K562 (cell line): ENCODE data around the gene CRYBB1. TPM values are rescaled to one million over a fixed set of nuclear protein-coding genes. Genes with fewer than 3 reads are reported as not detected.
A peak's percentile ranks its signal among the peaks of the same experiment; 100 is the strongest.

Experiments used
- ARID2 ChIP-seq: fragments of 450-650 bp; IDR thresholded peaks from 2 replicates; pipeline ENCODE4 v1.6.1; 2017; ENCODE audit warnings: antibody characterized with exemption, mild to moderate bottlenecking
- BRF1 ChIP-seq: IDR thresholded peaks from 3 replicates; pipeline ENCODE4 v1.6.1; 2011; ENCODE audit warnings: borderline replicate concordance, mild to moderate bottlenecking; ENCODE audit not compliant: insufficient read length; ENCODE audit errors: extremely low read depth
- FIP1L1 ChIP-seq: fragments of 200-400 bp; formaldehyde crosslinking; IDR thresholded peaks from 2 replicates; pipeline ENCODE4 v1.6.1; 2018; ENCODE audit warnings: mild to moderate bottlenecking, low read depth, low read length; ENCODE audit not compliant: poor library complexity, severe bottlenecking
- FOXO4 ChIP-seq: fragments of 450-650 bp; formaldehyde crosslinking; IDR thresholded peaks from 2 replicates; pipeline ENCODE4 v1.4.0; 2020; ENCODE audit warnings: mild to moderate bottlenecking, moderate library complexity
- GABPA ChIP-seq: fragments of 200-800 bp; sonication (Bioruptor generic); conservative IDR thresholded peaks from 2 replicates; pipeline ENCODE4 v1.6.1; 2016; ENCODE audit warnings: low read depth, missing genetic modification characterization, missing compliant biosample characterization
- MAFF ChIP-seq: IDR thresholded peaks from 2 replicates; pipeline ENCODE4 v1.6.1; 2012; ENCODE audit warnings: low read length, improper control_type of control experiment
- MTA2 ChIP-seq: fragments of 450-650 bp; IDR thresholded peaks from 2 replicates; pipeline ENCODE4 v1.6.1; 2016; ENCODE audit warnings: low read depth
- NBN ChIP-seq: fragments of 450-650 bp; IDR thresholded peaks from 2 replicates; pipeline ENCODE4 v1.6.1; 2016; ENCODE audit warnings: low read depth, mild to moderate bottlenecking
- SNRNP70 ChIP-seq: fragments of 200-400 bp; formaldehyde crosslinking; optimal IDR thresholded peaks from 2 replicates; pipeline ENCODE3; 2017; ENCODE audit warnings: low read depth, low read length
- SRSF1 ChIP-seq: fragments of 200-400 bp; formaldehyde crosslinking; IDR thresholded peaks from 2 replicates; pipeline ENCODE4 v1.6.1; 2017; ENCODE audit warnings: mild to moderate bottlenecking, low read depth, low read length, moderate library complexity
- U2AF2 ChIP-seq: fragments of 200-400 bp; formaldehyde crosslinking; optimal IDR thresholded peaks from 2 replicates; pipeline ENCODE3; 2017; ENCODE audit warnings: low read depth, mild to moderate bottlenecking, low read length
- ZBTB1 ChIP-seq: sonication (generic); formaldehyde crosslinking; IDR thresholded peaks from 2 replicates; pipeline ENCODE4 v1.8.1; 2023; ENCODE audit warnings: missing genetic modification reagents, low read depth, mild to moderate bottlenecking, borderline replicate concordance
- ZBTB17 ChIP-seq: fragments of 450-650 bp; formaldehyde crosslinking; IDR thresholded peaks from 2 replicates; pipeline ENCODE4 v1.4.0; 2020; ENCODE audit warnings: mild to moderate bottlenecking
- ZBTB7A ChIP-seq: IDR thresholded peaks from 2 replicates; pipeline ENCODE4 v1.6.1; 2011; ENCODE audit warnings: low read depth, mild to moderate bottlenecking, low read length, moderate library complexity, borderline replicate concordance; ENCODE audit not compliant: control insufficient read depth
- ZBTB8A ChIP-seq: fragments of 450-650 bp; IDR thresholded peaks from 2 replicates; pipeline ENCODE4 v1.6.1; 2018; ENCODE audit warnings: mild to moderate bottlenecking, moderate library complexity; ENCODE audit not compliant: partially characterized antibody
- ZNF124 ChIP-seq: sonication (generic); formaldehyde crosslinking; IDR thresholded peaks from 2 replicates; pipeline ENCODE4 v1.8.1; 2022; ENCODE audit warnings: missing genetic modification reagents
- ZNF232 ChIP-seq: sonication (generic); formaldehyde crosslinking; IDR thresholded peaks from 2 replicates; pipeline ENCODE4 v1.8.0; 2022; ENCODE audit warnings: mild to moderate bottlenecking, missing genetic modification reagents
- polyA plus RNA-seq, 8 experiments: library from polyadenylated mRNA; depleted of rRNA in 4 of 8; stranded (reverse) in 5 of 8; unstranded in 3 of 8; fragments of >200 nt; fragmentation: Nextera tagmentation in 2 of 8; fragmentation: Illumina TruSeq in 1 of 8; extraction: Ambion mirVana in 2 of 8; extraction: Trizol in 1 of 8; gene quantifications; 2 replicates each; pipeline versions ENCODE4 v1.2.1 to v1.2.3, GENCODE V29; 2011 to 2014; ENCODE audit warnings: inconsistent platforms in 1 of 8, missing spikeins in 1 of 8
- total RNA-seq, 7 experiments: library from RNA; depleted of rRNA in 6 of 7; stranded (reverse); fragments of >200 nt in 6 of 7; fragmentation: Illumina TruSeq in 2 of 7; extraction: Trizol in 2 of 7; gene quantifications; 2 replicates each; pipeline versions ENCODE4 v1.2.1 to v1.2.3, GENCODE V29; 2011 to 2021; ENCODE audit warnings: low replicate concordance in 1 of 7
- TF ChIP-seq, protein P1 (sequence below): IDR thresholded peaks from 3 replicates; pipeline ENCODE4 v1.6.1; 2011; ENCODE audit warnings: borderline replicate concordance, mild to moderate bottlenecking, moderate library complexity; ENCODE audit not compliant: insufficient read length; ENCODE audit errors: extremely low read depth
- TF ChIP-seq, protein P2 (sequence below): fragments of 250-450 bp; sonication (Bioruptor Pico); IDR thresholded peaks from 2 replicates; pipeline ENCODE4 v1.8.0; 2022; ENCODE audit warnings: moderate library complexity, mild to moderate bottlenecking, inconsistent platforms
- TF ChIP-seq, protein P3 (sequence below), 3 experiments: IDR thresholded peaks in 2 of 3; conservative IDR thresholded peaks in 1 of 3; 2 replicates each; pipeline ENCODE4 v1.5.1; 2011 to 2012; ENCODE audit warnings: low read length in 3 of 3, mild to moderate bottlenecking in 3 of 3, control low read depth in 2 of 3, improper control_type of control experiment in 1 of 3, inconsistent platforms in 1 of 3, low read depth in 1 of 3, mixed read lengths in 1 of 3, moderate library complexity in 1 of 3; ENCODE audit not compliant: insufficient read depth in 2 of 3

Gene CRYBB1
- total and polyA plus RNA-seq, 9 of the 15 experiments (the other 6 are each of a cell fraction or from before 2014, with no cell fraction given): 0.16 to 0.45 (median 0.33) TPM; not detected in 2

- TF ChIP-seq ZBTB17 (CRISPR knock-in tag): no peak
- no peak for TF ChIP-seq ZNF232 (CRISPR knock-in tag)
- no peak for TF ChIP-seq ZBTB8A
- no peak for TF ChIP-seq FIP1L1
- TF ChIP-seq, protein P1, sequence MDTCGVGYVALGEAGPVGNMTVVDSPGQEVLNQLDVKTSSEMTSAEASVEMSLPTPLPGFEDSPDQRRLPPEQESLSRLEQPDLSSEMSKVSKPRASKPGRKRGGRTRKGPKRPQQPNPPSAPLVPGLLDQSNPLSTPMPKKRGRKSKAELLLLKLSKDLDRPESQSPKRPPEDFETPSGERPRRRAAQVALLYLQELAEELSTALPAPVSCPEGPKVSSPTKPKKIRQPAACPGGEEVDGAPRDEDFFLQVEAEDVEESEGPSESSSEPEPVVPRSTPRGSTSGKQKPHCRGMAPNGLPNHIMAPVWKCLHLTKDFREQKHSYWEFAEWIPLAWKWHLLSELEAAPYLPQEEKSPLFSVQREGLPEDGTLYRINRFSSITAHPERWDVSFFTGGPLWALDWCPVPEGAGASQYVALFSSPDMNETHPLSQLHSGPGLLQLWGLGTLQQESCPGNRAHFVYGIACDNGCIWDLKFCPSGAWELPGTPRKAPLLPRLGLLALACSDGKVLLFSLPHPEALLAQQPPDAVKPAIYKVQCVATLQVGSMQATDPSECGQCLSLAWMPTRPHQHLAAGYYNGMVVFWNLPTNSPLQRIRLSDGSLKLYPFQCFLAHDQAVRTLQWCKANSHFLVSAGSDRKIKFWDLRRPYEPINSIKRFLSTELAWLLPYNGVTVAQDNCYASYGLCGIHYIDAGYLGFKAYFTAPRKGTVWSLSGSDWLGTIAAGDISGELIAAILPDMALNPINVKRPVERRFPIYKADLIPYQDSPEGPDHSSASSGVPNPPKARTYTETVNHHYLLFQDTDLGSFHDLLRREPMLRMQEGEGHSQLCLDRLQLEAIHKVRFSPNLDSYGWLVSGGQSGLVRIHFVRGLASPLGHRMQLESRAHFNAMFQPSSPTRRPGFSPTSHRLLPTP: no peak
- peak; percentile 59; the same call in 1 of the 2 replicates for TF ChIP-seq ZBTB7A
- TF ChIP-seq, protein P2, sequence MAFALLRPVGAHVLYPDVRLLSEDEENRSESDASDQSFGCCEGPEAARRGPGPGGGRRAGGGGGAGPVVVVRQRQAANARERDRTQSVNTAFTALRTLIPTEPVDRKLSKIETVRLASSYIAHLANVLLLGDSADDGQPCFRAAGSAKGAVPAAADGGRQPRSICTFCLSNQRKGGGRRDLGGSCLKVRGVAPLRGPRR (CRISPR knock-in tag): no peak
- TF ChIP-seq, protein P3, sequence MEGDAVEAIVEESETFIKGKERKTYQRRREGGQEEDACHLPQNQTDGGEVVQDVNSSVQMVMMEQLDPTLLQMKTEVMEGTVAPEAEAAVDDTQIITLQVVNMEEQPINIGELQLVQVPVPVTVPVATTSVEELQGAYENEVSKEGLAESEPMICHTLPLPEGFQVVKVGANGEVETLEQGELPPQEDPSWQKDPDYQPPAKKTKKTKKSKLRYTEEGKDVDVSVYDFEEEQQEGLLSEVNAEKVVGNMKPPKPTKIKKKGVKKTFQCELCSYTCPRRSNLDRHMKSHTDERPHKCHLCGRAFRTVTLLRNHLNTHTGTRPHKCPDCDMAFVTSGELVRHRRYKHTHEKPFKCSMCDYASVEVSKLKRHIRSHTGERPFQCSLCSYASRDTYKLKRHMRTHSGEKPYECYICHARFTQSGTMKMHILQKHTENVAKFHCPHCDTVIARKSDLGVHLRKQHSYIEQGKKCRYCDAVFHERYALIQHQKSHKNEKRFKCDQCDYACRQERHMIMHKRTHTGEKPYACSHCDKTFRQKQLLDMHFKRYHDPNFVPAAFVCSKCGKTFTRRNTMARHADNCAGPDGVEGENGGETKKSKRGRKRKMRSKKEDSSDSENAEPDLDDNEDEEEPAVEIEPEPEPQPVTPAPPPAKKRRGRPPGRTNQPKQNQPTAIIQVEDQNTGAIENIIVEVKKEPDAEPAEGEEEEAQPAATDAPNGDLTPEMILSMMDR (IDR thresholded peaks at IDR 0.05 in 2 of 3, conservative IDR thresholded peaks at IDR 0.05 in 1 of 3; ENCODE audit: insufficient read depth in 2 of 3, low read depth in 1 of 3, low read length in 3 of 3): peak; percentile 47 to 62 (median 48); a peak in 5 of 6 replicates
- no peak for TF ChIP-seq BRF1
- TF ChIP-seq GABPA (tag): no peak
- TF ChIP-seq SNRNP70: no peak
- peak; percentile 62 for TF ChIP-seq MTA2
- TF ChIP-seq ZBTB1 (CRISPR knock-in tag): no peak
- no peak for TF ChIP-seq FOXO4 (CRISPR knock-in tag)
- 0 out of 2 replicates have a peak, but pooled peaks have one; percentile 19 for TF ChIP-seq NBN
- no peak for TF ChIP-seq SRSF1
- peak; percentile 40; the same call in 1 of the 2 replicates for TF ChIP-seq ARID2
- no peak for TF ChIP-seq U2AF2
- no peak for TF ChIP-seq MAFF
- no peak for TF ChIP-seq ZNF124 (CRISPR knock-in tag)
Measured at GRCh38 chr22:26642465-26643417, 24.9 kb upstream of the CRYBB1 start (continued).
